Activated B cell treated with CpG ODN at 0.5 μM for 24 hours (primary cell): Measurements from ENCODE around the gene VSIG10L2. TPM values are rescaled to one million over a fixed set of nuclear protein-coding genes. Genes with fewer than 3 reads are reported as not detected.

ENCODE experiments used
- ATAC-seq: fragments of 200-7000 bp; cut with Tn5 transposase; one replicate; pipeline ENCODE4 v1.10.0; 2021; ENCODE audit warnings: low read depth, mild to moderate bottlenecking, moderate library complexity
- CTCF ChIA-PET: fragments of 350-600 bp; sonication (Branson Sonifier 250); formaldehyde crosslinking; loops from one replicate; lab custom pipeline; 2021; ENCODE audit warnings: antibody characterized with exemption; lab: Charles Lee
- POLR2A ChIA-PET: fragments of 350-600 bp; sonication (Branson Sonifier 250); formaldehyde crosslinking; loops from one replicate; lab custom pipeline; 2021; ENCODE audit warnings: antibody characterized with exemption; lab: Charles Lee
- DNase-seq: peaks from one replicate; pipeline ENCODE4 v3.0.0; 2022
- H3K27ac Mint-ChIP-seq: one replicate; pipeline ENCODE4 v1.8.0; 2020; ENCODE audit warnings: mixed read lengths
- H3K27me3 Mint-ChIP-seq: one replicate; pipeline ENCODE4 v1.8.0; 2021; ENCODE audit warnings: mixed read lengths
- H3K36me3 Mint-ChIP-seq: one replicate; pipeline ENCODE4 v1.8.0; 2021; ENCODE audit warnings: low read depth, mixed read lengths
- H3K4me1 Mint-ChIP-seq: one replicate; pipeline ENCODE4 v1.8.0; 2021; ENCODE audit warnings: mixed read lengths
- H3K4me3 Mint-ChIP-seq: one replicate; pipeline ENCODE4 v1.8.0; 2020; ENCODE audit warnings: mild to moderate bottlenecking, mixed read lengths
- H3K9me3 Mint-ChIP-seq: one replicate; pipeline ENCODE4 v1.8.0; 2020; ENCODE audit warnings: mixed read lengths
- intact Hi-C: fragments of 100-400 bp; cut with micrococcal nuclease; formaldehyde crosslinking; loops from one replicate; pipeline ENCODE4 v1.15.1; 2024
- total RNA-seq: library from RNA; stranded (reverse); gene quantifications from 2 replicates; pipeline ENCODE4 v1.2.3, GENCODE V29; 2022
- TF ChIP-seq, protein P1 (sequence below): fragments of 200-600 bp; IDR thresholded peaks from one replicate; pipeline ENCODE4 v1.8.0; 2022; ENCODE audit warnings: antibody characterized with exemption, mild to moderate bottlenecking

The VSIG10L2 gene
- total RNA-seq, 1 donor from 2014 or later: not detected

DNA sequence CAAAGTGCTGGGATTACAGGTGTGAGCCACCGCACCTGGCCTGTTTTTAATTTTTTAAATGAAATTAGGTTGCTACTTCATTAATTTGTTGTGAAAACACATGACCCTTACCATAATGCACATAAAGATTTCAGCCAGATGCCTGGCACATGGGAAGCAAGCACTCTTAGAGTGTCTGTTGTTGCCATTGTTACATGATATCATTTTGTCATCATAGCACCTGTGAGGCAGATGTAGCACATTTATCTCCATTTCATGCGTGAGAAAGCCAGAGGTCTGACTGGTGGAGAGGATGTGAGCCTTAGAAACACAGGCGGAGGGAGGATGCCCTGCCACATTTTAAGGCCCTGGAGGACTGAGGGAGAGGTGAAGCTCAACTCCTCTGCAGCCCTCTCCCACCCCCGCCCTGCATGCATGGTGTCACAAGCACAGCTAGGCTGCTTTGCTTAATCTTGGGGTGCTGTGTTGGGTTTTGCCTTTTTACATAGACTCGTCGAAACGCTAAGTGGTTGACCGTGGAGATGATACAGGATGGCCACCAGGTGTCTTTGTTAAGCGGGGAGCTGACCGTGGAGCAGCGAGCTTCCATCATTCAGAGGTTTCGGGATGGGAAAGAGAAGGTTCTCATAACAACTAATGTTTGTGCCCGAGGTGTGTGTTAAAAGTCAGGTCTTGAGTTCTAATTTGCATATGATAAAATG lies 27.6 kb upstream of the VSIG10L2 start:
- no peaks in the 10 kb centered on the region for H3K36me3 Mint-ChIP-seq
- H3K9me3 Mint-ChIP-seq: no peaks in the 10 kb centered on the region
- intact Hi-C loops: no loop called here
- no peak overlapping the region for H3K27ac Mint-ChIP-seq
- peaks cover 11% of the 10 kb centered on the region for H3K27me3 Mint-ChIP-seq
- no peak overlapping the region for H3K4me3 Mint-ChIP-seq
- no peak for DNase-seq
- CTCF ChIA-PET: no interaction called here
- POLR2A ChIA-PET: no interaction called here
- TF ChIP-seq, protein P1, sequence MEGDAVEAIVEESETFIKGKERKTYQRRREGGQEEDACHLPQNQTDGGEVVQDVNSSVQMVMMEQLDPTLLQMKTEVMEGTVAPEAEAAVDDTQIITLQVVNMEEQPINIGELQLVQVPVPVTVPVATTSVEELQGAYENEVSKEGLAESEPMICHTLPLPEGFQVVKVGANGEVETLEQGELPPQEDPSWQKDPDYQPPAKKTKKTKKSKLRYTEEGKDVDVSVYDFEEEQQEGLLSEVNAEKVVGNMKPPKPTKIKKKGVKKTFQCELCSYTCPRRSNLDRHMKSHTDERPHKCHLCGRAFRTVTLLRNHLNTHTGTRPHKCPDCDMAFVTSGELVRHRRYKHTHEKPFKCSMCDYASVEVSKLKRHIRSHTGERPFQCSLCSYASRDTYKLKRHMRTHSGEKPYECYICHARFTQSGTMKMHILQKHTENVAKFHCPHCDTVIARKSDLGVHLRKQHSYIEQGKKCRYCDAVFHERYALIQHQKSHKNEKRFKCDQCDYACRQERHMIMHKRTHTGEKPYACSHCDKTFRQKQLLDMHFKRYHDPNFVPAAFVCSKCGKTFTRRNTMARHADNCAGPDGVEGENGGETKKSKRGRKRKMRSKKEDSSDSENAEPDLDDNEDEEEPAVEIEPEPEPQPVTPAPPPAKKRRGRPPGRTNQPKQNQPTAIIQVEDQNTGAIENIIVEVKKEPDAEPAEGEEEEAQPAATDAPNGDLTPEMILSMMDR: no peak
- ATAC-seq: no peak
- no peaks in the 10 kb centered on the region for H3K4me1 Mint-ChIP-seq

GRCh38 chr11:125921042-125921441 lies 24.8 kb upstream of the VSIG10L2 start:
- ATAC-seq (no peak), DNase-seq (no peak)
- intact Hi-C loops: loop anchor here (10.0 kb wide), 1 partner anchor 1424 kb away; no protein-coding TSS in a partner anchor
- H3K27me3 Mint-ChIP-seq: peaks cover 12% of the 10 kb centered on the region
- H3K4me1 Mint-ChIP-seq: no peaks in the 10 kb centered on the region
- no peak overlapping the region for H3K4me3 Mint-ChIP-seq
- H3K27ac Mint-ChIP-seq: no peak overlapping the region
- no peaks in the 10 kb centered on the region for H3K9me3 Mint-ChIP-seq
- CTCF ChIA-PET: interaction anchor here (0.8 to 2.2 kb wide), 2 partner anchors 18 to 273 kb away, joined by 3 to 7 read pairs; partner anchors contain the start of gene PUS3
- TF ChIP-seq, protein P1: no peak
- H3K36me3 Mint-ChIP-seq: no peaks in the 10 kb centered on the region
- POLR2A ChIA-PET: no interaction called here

- intact Hi-C loops: loop anchor here (10.0 kb wide), 1 partner anchor 1423 kb away; no protein-coding TSS in a partner anchor
- ChIA-PET POLR2A (no interaction called here), CTCF (interaction anchor here (2.2 kb wide), 1 partner anchor 272 kb away, joined by 7 read pairs; no protein-coding TSS in a partner anchor)
- Mint-ChIP-seq H3K27me3 (peaks cover 15% of the 10 kb centered on the region), H3K27ac (no peak overlapping the region), H3K9me3 (no peaks in the 10 kb centered on the region), H3K4me1 (no peaks in the 10 kb centered on the region), H3K4me3 (no peak overlapping the region), H3K36me3 (no peaks in the 10 kb centered on the region)
- no peak for DNase-seq
- TF ChIP-seq, protein P1: no peak
- ATAC-seq: no peak
These were observed 23.7 kb upstream of the VSIG10L2 start for GRCh38 chr11:125922156-125922555.

- ATAC-seq (no peak), DNase-seq (no peak)
- TF ChIP-seq, protein P1: peak; percentile 21
- Mint-ChIP-seq H3K27me3 (peaks cover 15% of the 10 kb centered on the region), H3K4me3 (no peak overlapping the region), H3K9me3 (no peaks in the 10 kb centered on the region), H3K27ac (no peak overlapping the region), H3K36me3 (no peaks in the 10 kb centered on the region), H3K4me1 (no peaks in the 10 kb centered on the region)
- ChIA-PET POLR2A (interaction anchor here (0.7 kb wide), 1 partner anchor 21 kb away, joined by 3 read pairs; no protein-coding TSS in a partner anchor), CTCF (interaction anchor here (0.6 to 2.2 kb wide), 3 partner anchors 271 to 557 kb away, joined by 3 to 9 read pairs (median 7); no protein-coding TSS in a partner anchor)
- intact Hi-C loops: loop anchor here (1.0 to 10.0 kb wide), 3 partner anchors 271 to 1422 kb away; no protein-coding TSS in a partner anchor
These were observed 22.7 kb upstream of the VSIG10L2 start for GRCh38 chr11:125923012-125923579.

- POLR2A ChIA-PET: interaction anchor here (0.7 kb wide), 1 partner anchor 21 kb away, joined by 3 read pairs; no protein-coding TSS in a partner anchor
- TF ChIP-seq, protein P1: no peak
- H3K36me3 Mint-ChIP-seq: no peaks in the 10 kb centered on the region
- H3K9me3 Mint-ChIP-seq: no peaks in the 10 kb centered on the region
- intact Hi-C loops: loop anchor here (1.0 to 10.0 kb wide), 3 partner anchors 271 to 1421 kb away; no protein-coding TSS in a partner anchor
- DNase-seq (no peak), ATAC-seq (no peak)
- peaks cover 13% of the 10 kb centered on the region for H3K27me3 Mint-ChIP-seq
- no peak overlapping the region for H3K4me3 Mint-ChIP-seq
- no peaks in the 10 kb centered on the region for H3K4me1 Mint-ChIP-seq
- no peak overlapping the region for H3K27ac Mint-ChIP-seq
- CTCF ChIA-PET: interaction anchor here (0.6 to 2.1 kb wide), 2 partner anchors 270 to 557 kb away, joined by 3 to 9 read pairs; no protein-coding TSS in a partner anchor
These were observed 22.2 kb upstream of the VSIG10L2 start for GRCh38 chr11:125923633-125924032.
